ENCODE results near the gene IER3. TPM values are rescaled to one million over a fixed set of nuclear protein-coding genes. Genes with fewer than 3 reads are reported as not detected.
A peak's percentile ranks its signal among the peaks of the same experiment; 100 is the strongest.
"Not testable (repeated sequence)": the region's sequence is repeated elsewhere in the genome, so short reads cannot be mapped to it uniquely, and the experiment has no call there.

IER3 gene
- total RNA-seq, 2 experiments from 2014 or later = 5.7 to 5.8 TPM

DNA sequence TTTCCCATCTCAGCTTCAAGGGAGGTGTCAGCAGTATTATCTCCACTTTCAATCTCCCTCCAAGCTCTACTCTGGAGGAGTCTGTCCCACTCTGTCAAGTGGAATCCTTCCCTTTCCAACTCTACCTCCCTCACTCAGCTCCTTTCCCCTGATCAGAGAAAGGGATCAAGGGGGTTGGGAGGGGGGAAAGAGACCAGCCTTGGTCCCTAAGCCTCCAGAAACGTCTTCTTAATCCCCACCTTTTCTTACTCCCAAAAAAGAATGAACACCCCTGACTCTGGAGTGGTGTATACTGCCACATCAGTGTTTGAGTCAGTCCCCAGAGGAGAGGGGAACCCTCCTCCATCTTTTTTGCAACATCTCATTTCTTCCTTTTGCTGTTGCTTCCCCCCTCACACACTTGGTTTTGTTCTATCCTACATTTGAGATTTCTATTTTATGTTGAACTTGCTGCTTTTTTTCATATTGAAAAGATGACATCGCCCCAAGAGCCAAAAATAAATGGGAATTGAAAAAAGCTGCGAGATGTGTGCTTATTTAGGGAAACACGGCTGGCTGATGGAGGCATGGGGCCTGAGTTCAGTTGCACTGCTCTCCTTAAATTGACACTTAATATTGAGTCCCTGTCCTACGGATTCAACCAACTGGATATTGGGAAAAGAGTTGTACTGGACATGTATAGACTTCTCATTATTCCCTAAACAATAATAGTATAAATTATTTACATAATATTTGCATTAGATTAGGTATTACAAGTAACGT lies 19.3 kb downstream of the IER3 start:
- Histone ChIP-seq H3K4me3 (ENCODE audit: low read length) (no peak overlapping the region), H3K27me3 (ENCODE audit: control insufficient read depth in 1 of 2, insufficient read depth in 2 of 2, low read length in 2 of 2) (no peaks in the 10 kb centered on the region), H3K9me3 (ENCODE audit: control insufficient read depth in 1 of 2, insufficient read depth in 1 of 2, low read length in 2 of 2) (no peaks in the 10 kb centered on the region), H3K27ac (ENCODE audit: low read depth in 1 of 2, low read length in 2 of 2) (no peak overlapping the region), H3K4me1 (ENCODE audit: insufficient read depth, low read length) (peaks cover 47% of the 10 kb centered on the region), H3K36me3 (ENCODE audit: insufficient read depth, low read length) (peaks cover 71% of the 10 kb centered on the region)
- Mint-ChIP-seq H3K27ac (peak overlapping the region; percentile 95), H3K4me1 (ENCODE audit: low read depth) (peaks cover 62% of the 10 kb centered on the region), H3K4me3 (peak overlapping the region; percentile 42), H3K27me3 (no peaks in the 10 kb centered on the region), H3K36me3 (ENCODE audit: low read depth) (peaks cover 83% of the 10 kb centered on the region), H3K9me3 (no peaks in the 10 kb centered on the region)
- TF ChIP-seq, protein P1, sequence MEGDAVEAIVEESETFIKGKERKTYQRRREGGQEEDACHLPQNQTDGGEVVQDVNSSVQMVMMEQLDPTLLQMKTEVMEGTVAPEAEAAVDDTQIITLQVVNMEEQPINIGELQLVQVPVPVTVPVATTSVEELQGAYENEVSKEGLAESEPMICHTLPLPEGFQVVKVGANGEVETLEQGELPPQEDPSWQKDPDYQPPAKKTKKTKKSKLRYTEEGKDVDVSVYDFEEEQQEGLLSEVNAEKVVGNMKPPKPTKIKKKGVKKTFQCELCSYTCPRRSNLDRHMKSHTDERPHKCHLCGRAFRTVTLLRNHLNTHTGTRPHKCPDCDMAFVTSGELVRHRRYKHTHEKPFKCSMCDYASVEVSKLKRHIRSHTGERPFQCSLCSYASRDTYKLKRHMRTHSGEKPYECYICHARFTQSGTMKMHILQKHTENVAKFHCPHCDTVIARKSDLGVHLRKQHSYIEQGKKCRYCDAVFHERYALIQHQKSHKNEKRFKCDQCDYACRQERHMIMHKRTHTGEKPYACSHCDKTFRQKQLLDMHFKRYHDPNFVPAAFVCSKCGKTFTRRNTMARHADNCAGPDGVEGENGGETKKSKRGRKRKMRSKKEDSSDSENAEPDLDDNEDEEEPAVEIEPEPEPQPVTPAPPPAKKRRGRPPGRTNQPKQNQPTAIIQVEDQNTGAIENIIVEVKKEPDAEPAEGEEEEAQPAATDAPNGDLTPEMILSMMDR (IDR thresholded peaks at IDR 0.05) = no peak
- ChIA-PET CTCF (interaction anchor here (0.6 to 20.2 kb wide), 2 partner anchors 46 to 58 kb away, joined by 3 to 526 read pairs; partner anchors contain the start of gene DHX16), POLR2A (interaction anchor here (7.5 to 11.0 kb wide), 2 partner anchors 11 to 43 kb away, joined by 54 to 381 read pairs; no protein-coding TSS in a partner anchor)
- no peak for ATAC-seq (ENCODE audit: poor library complexity)
- DNase-seq = no peak
- intact Hi-C loops (cut with DNase I, micrococcal nuclease) = loop anchor here (5.0 kb wide), 2 partner anchors 153 to 183 kb away; partner anchors contain the start of gene ABCF1 (in 1 of the 2)

DNA sequence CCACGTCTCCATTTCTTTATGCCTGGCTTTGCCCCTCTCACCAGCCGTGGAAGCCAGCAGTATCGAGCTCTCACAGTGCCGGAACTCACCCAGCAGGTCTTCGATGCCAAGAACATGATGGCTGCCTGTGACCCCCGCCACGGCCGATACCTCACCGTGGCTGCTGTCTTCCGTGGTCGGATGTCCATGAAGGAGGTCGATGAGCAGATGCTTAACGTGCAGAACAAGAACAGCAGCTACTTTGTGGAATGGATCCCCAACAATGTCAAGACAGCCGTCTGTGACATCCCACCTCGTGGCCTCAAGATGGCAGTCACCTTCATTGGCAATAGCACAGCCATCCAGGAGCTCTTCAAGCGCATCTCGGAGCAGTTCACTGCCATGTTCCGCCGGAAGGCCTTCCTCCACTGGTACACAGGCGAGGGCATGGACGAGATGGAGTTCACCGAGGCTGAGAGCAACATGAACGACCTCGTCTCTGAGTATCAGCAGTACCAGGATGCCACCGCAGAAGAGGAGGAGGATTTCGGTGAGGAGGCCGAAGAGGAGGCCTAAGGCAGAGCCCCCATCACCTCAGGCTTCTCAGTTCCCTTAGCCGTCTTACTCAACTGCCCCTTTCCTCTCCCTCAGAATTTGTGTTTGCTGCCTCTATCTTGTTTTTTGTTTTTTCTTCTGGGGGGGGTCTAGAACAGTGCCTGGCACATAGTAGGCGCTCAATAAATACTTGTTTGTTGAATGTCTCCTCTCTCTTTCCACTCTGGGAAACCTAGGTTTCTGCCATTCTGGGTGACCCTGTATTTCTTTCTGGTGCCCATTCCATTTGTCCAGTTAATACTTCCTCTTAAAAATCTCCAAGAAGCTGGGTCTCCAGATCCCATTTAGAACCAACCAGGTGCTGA lies 20.3 kb downstream of the IER3 start:
- not testable (repeated sequence) for H3K9me3 ChIP-seq (ENCODE audit: control insufficient read depth in 1 of 2, insufficient read depth in 1 of 2, low read length in 2 of 2); H3K27me3 Mint-ChIP-seq; ATAC-seq (ENCODE audit: poor library complexity); H3K27ac ChIP-seq (ENCODE audit: low read depth in 1 of 2, low read length in 2 of 2); H3K4me3 ChIP-seq (ENCODE audit: low read length); H3K9me3 Mint-ChIP-seq; DNase-seq; H3K27me3 ChIP-seq (ENCODE audit: control insufficient read depth in 1 of 2, insufficient read depth in 2 of 2, low read length in 2 of 2)
- Mint-ChIP-seq H3K27ac (peak overlapping the region; percentile 95), H3K36me3 (ENCODE audit: low read depth) (peaks cover 77% of the 10 kb centered on the region), H3K4me3 (peak overlapping the region; percentile 55), H3K4me1 (ENCODE audit: low read depth) (peaks cover 68% of the 10 kb centered on the region)
- intact Hi-C loops (cut with DNase I, micrococcal nuclease) = loop anchor here (2.0 to 5.0 kb wide), 5 partner anchors 97 to 241 kb away; partner anchors contain the start of genes ABCF1 (in 1 of the 2) and ATAT1 (in 1 of the 2)
- ChIA-PET CTCF (interaction anchor here (2.3 to 20.2 kb wide), 3 partner anchors 13 to 183 kb away, joined by 6 to 526 read pairs (median 10); partner anchors contain the start of gene DHX16), POLR2A (interaction anchor here (0.9 to 11.0 kb wide), 3 partner anchors 12 to 233 kb away, joined by 3 to 381 read pairs (median 54); no protein-coding TSS in a partner anchor)
- peaks cover 61% of the 10 kb centered on the region for H3K36me3 ChIP-seq (ENCODE audit: insufficient read depth, low read length)
- H3K4me1 ChIP-seq (ENCODE audit: insufficient read depth, low read length) = peaks cover 52% of the 10 kb centered on the region

DNA sequence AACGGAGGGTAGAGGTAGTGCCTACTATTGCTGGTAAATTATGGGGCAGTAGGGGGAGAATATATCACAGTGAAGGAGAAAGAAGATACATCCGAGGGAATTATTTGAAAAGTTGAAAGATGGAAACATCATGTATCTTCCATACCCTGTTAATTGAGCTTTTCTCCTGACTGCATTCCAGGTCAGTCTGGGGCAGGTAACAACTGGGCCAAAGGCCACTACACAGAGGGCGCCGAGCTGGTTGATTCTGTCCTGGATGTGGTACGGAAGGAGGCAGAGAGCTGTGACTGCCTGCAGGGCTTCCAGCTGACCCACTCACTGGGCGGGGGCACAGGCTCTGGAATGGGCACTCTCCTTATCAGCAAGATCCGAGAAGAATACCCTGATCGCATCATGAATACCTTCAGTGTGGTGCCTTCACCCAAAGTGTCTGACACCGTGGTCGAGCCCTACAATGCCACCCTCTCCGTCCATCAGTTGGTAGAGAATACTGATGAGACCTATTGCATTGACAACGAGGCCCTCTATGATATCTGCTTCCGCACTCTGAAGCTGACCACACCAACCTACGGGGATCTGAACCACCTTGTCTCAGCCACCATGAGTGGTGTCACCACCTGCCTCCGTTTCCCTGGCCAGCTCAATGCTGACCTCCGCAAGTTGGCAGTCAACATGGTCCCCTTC lies 21.0 kb downstream of the IER3 start:
- peaks cover 58% of the 10 kb centered on the region for H3K36me3 ChIP-seq (ENCODE audit: insufficient read depth, low read length)

More for the DNA sequence above, 21.0 kb downstream of the IER3 start:
- not testable (repeated sequence) for H3K9me3 Mint-ChIP-seq; ATAC-seq (ENCODE audit: poor library complexity); H3K27me3 ChIP-seq (ENCODE audit: control insufficient read depth in 1 of 2, insufficient read depth in 2 of 2, low read length in 2 of 2); H3K4me3 ChIP-seq (ENCODE audit: low read length); DNase-seq; H3K27ac ChIP-seq (ENCODE audit: low read depth in 1 of 2, low read length in 2 of 2); H3K27me3 Mint-ChIP-seq; H3K9me3 ChIP-seq (ENCODE audit: control insufficient read depth in 1 of 2, insufficient read depth in 1 of 2, low read length in 2 of 2)
- intact Hi-C loops (cut with DNase I, micrococcal nuclease) = loop anchor here (2.0 to 5.0 kb wide), 5 partner anchors 96 to 240 kb away; partner anchors contain the start of genes ABCF1 (in 1 of the 2) and ATAT1 (in 1 of the 2)
- H3K4me3 Mint-ChIP-seq = peak overlapping the region; percentile 99
- H3K27ac Mint-ChIP-seq = peak overlapping the region; percentile 95
- CTCF ChIA-PET = interaction anchor here (0.5 to 20.2 kb wide), 12 partner anchors 8 to 241 kb away, joined by 3 to 526 read pairs (median 6); partner anchors contain the start of genes ABCF1, ATAT1, DHX16 and MRPS18B
- H3K36me3 Mint-ChIP-seq (ENCODE audit: low read depth) = peaks cover 76% of the 10 kb centered on the region
- peaks cover 58% of the 10 kb centered on the region for H3K4me1 ChIP-seq (ENCODE audit: insufficient read depth, low read length)
- H3K4me1 Mint-ChIP-seq (ENCODE audit: low read depth) = peaks cover 70% of the 10 kb centered on the region
- POLR2A ChIA-PET = interaction anchor here (0.5 to 11.0 kb wide), 13 partner anchors 12 to 232 kb away, joined by 3 to 381 read pairs (median 5); partner anchors contain the start of genes MRPS18B, NRM and PPP1R10

All from CD4-positive, alpha-beta T cell (primary cell).